Stimulated activated CD4-positive, alpha-beta T cell treated with anti-CD3 and anti-CD28 coated beads, TNF-alpha, amount 100 ng/mL, for 1 hour (primary cell): ENCODE results near the gene SPAG7.
"Not testable (repeated sequence)": the region's sequence is repeated elsewhere in the genome, so short reads cannot be mapped to it uniquely, and the experiment has no call there.

ENCODE experiments used
- DNase-seq, 3 donors: peaks; one replicate each; pipeline ENCODE4 v3.0.0-alpha.2; 2020; ENCODE audit warnings: low read depth in 3 of 3, low spot score in 1 of 3

Gene SPAG7

GRCh38 chr17:4938688-4939545 is 28.7 kb downstream of the SPAG7 start:
- DNase-seq, result no peak

GRCh38 chr17:4938069-4938491 is 29.5 kb downstream of the SPAG7 start:
- DNase-seq, result no peak

- DNase-seq, result no peak
Measured at GRCh38 chr17:4937553-4937952, 30.1 kb downstream of the SPAG7 start.

GRCh38 chr17:4936436-4936835 is 31.2 kb downstream of the SPAG7 start:
- DNase-seq, result no peak

- DNase-seq, result no peak
Measured at GRCh38 chr17:4935650-4936049, 32.0 kb downstream of the SPAG7 start.

- DNase-seq, result no peak
Measured at GRCh38 chr17:4934173-4934979, 33.2 kb downstream of the SPAG7 start.

- no peak for DNase-seq
Measured at GRCh38 chr17:4933646-4934045, 34.0 kb downstream of the SPAG7 start.

- no peak for DNase-seq
Measured at GRCh38 chr17:4932756-4933155, 34.9 kb downstream of the SPAG7 start.

GRCh38 chr17:4931963-4932362 is 35.7 kb downstream of the SPAG7 start, which contains the start of gene GP1BA:
GP1BA (plus strand) TSS chr17:4932277; CDS start chr17:4932605, 328 bp downstream.
- no peak for DNase-seq

GRCh38 chr17:4928881-4929280 is 38.7 kb downstream of the SPAG7 start:
- DNase-seq, result no peak

- not testable (repeated sequence) for DNase-seq
Measured at GRCh38 chr17:4926577-4927335, 40.9 kb downstream of the SPAG7 start.

- DNase-seq, result no peak
Measured at GRCh38 chr17:4921320-4921719, 46.3 kb downstream of the SPAG7 start.

- DNase-seq, result no peak
Measured at GRCh38 chr17:4920351-4921048, 47.1 kb downstream of the SPAG7 start.

- no peak for DNase-seq
Measured at GRCh38 chr17:4919511-4920047, 48.0 kb downstream of the SPAG7 start.

GRCh38 chr17:4914551-4914950 is 53.1 kb downstream of the SPAG7 start:
- not testable (repeated sequence) for DNase-seq

- DNase-seq, result no peak
Measured at GRCh38 chr17:4913994-4914393, 53.6 kb downstream of the SPAG7 start.
